GM21390 (cell line): ENCODE measurements around the gene SDCBP2.
A peak's percentile ranks its signal among the peaks of the same experiment; 100 is the strongest.

ENCODE experiments used
- ATAC-seq: cut with Tn5 transposase; IDR thresholded peaks from one replicate; pipeline ENCODE4 v1.9.1; 2021; ENCODE audit not compliant: unreplicated experiment

Gene SDCBP2

GRCh38 chr20:1328680-1329330, at the start of gene SDCBP2:
Gene SDCBP2, minus strand, starts transcription at chr20:1329139. Its CDS starts 8,723 bp downstream, at chr20:1320416.
- no peak for ATAC-seq

GRCh38 chr20:1378735-1379125, 49.8 kb upstream of the SDCBP2 start:
- ATAC-seq: no peak

GRCh38 chr20:1377984-1378734, 49.2 kb upstream of the SDCBP2 start:
- peak; percentile 15 for ATAC-seq

GRCh38 chr20:1377341-1377871, 48.5 kb upstream of the SDCBP2 start:
- ATAC-seq: peak; percentile 40

GRCh38 chr20:1376408-1377270, 47.7 kb upstream of the SDCBP2 start:
- ATAC-seq: no peak

DNA sequence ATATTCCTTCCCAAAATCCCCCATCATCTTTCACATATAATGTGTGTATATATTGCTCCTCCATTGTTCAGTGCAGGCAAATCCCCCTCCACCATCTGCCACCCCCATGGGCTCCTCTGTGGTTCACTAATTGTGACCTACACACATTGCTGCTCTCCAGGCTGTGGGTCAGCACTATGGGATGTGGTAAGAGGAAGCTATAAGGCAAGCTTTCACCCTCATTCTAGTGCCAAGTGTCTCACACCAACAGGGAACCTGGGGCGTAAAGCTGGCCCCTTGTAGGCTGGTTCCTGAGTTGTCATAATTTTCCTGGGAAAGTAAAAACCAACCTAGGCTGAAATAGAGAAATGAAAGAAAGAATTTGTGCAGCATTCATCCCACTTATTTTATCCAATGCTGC, 47.1 kb upstream of the SDCBP2 start:
- ATAC-seq: no peak

GRCh38 chr20:1375515-1375914, 46.6 kb upstream of the SDCBP2 start:
- ATAC-seq: no peak

DNA sequence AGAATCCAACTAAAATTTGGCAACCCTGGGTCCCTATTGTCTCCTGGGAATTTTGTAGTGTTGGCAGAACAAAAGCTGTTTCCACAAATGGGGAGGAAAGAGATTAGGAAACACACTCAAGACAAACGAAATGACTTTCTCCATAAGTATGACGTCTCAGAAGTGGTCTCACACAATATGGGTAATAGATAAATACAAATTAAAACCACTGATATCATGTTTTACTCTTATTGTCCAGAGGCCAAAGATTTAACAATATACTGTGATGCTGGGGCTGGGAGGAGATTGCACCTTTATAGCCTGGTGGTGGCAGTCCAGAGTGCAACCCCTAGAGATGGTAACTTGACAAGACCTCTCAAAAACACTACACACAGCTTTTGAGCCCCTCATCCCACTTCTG, 45.3 kb upstream of the SDCBP2 start:
- no peak for ATAC-seq

GRCh38 chr20:1373614-1374013, 44.7 kb upstream of the SDCBP2 start:
- ATAC-seq: no peak

DNA sequence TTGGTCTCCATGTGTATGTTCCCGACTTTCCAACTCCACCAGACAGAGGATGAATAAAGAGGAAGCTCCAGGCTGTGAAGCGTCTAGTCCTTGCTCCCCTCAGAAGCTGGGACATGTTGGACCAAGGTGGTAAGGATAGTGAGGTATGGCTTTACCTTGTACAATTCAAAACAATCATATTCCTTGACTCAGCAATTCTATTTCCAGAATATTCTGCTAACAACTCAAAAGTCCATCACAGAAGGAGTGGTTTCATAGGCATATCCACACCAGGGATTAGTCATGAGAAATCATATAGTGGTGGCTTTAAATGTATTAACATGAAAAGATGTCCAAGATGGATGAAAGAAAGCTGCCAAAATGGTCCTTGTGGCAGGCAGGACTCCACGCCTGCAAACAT, 44.1 kb upstream of the SDCBP2 start:
- ATAC-seq: no peak

DNA sequence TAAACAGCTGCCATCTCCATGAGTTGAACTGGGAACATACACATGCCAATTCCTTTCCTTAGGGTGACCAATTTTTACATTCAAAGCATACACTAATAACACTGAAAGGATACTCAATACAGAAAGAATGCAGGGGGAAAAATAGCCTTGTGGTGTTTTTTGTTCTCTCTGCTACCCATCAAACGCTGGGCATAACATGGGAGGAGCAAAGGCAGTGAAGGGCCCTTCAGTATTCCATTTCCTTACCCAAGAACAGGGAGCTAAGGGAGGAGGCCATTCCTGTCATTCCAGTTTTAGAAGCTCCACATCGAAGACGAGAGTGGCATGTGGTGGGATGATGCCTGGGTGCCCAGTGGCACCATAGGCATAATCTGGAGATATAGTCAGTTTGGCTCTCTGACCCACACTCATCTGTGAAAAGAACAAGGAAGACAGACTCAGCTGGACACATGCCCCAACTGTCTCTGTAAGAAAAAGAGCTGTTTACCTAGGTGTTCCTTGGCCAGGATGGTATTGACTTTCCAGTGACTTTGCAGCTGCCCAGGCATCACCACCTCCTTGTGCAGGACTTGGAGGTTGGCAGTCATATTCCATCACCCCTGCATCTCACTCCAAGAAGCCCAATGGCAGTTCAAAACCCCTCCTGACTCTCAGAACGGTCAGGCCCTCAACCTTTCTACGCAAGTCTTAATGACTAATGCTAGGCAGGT, 43.0 kb upstream of the SDCBP2 start:
- no peak for ATAC-seq

GRCh38 chr20:1371202-1371782, 42.4 kb upstream of the SDCBP2 start:
- ATAC-seq: no peak

DNA sequence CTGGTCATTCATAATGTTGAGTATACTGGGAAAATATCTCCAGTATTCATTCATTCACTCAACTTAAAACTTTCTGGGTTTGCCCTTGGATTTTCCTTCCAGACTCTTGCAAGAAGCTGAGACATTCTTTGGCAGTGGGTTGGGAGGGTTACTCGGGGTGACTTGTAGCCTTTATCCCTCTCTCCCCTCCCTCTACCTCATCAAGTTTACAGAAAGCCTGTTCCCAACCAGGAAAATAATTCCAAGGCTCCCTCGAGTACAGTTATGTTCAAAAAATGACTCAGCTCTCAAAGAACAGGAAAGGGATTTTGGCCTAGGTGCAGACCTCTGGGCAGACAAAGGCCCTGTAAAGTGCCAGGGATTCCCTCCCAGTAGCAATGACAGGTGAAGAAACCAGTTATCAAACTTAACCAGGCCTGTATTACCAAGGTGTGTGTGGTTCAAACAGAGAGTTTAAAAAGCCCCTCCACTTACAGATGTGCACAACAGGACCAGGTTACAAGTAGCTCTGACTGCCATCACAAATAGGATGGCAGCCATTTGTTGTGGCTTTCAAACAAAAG, 41.7 kb upstream of the SDCBP2 start:
- no peak for ATAC-seq

DNA sequence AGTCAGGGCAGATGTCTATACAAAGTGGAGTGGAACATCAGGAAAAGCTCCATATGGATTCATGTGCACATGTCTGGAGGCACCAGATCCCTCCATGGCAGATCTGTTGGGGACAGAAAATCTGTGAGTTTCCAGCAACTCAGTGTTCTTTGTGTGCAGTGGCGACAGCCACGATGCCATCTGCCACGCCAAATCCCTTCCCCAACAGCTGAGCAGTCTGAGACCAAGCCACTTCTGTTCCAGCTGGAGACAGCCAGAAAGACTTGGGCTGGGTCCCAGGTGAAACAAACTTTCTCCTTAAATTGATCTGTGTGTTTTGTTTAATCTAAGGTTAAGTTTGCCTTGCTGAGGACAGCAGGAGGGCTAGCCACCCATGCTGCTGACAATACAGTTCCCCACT, 41.0 kb upstream of the SDCBP2 start:
- ATAC-seq: no peak

- ATAC-seq: no peak
Measured at GRCh38 chr20:1368448-1369199, 39.7 kb upstream of the SDCBP2 start.

- ATAC-seq: no peak
Measured at GRCh38 chr20:1367479-1367878, 38.5 kb upstream of the SDCBP2 start.

DNA sequence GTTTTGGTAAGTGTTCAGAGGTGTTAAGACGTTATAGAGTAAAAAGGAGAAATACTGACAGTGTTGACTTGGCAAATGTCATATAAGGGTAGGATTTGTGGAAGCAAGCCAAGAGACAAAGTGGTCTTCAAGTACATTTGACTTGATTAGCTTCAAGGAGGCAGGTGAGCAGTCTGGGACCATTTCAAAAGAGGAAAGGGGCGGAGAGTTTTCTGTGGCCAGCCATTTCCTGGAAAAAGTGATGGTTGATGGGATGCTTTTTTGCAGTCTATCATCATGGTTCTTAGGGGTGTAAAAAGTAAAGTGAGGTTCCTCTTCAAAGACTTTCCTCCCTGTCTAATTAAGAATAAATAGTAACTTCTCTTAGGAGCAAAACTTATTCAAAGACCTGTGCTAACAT, 35.2 kb upstream of the SDCBP2 start:
- no peak for ATAC-seq

DNA sequence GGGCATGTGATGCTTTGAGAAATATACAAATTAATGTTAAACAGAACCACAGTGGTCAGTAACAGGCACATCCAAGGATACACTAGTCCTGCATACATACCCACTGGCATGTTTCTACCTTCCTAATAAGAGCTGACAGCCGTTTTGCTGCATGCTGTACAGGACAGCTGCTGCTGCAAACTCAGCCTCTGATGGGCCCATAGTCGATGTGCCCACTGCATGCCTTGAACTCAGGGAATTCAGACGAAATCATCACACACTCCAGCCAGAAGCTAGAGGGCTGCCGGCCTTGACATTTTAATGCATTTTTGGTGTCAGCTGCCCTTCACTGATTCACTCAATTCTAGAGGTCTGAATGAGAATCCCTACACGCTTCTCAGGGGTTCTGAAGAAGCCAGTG, 34.6 kb upstream of the SDCBP2 start:
- no peak for ATAC-seq

DNA sequence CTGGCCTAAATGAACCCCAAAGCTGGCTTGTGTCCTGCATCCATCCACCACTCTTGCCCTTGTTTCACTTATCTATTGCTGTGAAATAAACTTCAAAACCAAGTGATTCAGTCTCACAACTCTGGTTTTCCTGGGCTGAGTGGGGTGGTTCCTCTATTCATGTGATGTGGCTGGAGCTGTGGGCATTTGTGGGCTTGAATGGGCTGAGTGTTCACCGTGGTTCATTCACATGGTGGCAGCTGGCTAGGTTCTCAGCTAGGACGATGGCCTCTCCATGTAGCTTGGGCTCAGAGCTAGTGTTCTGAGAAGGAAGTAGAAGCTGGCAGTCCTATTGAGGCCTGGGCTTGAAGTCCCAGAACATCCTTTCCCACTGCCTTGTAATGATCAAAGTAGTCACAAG, 33.5 kb upstream of the SDCBP2 start:
- ATAC-seq: no peak
